ENCODE results near the gene CST3. TPM values are rescaled to one million over a fixed set of nuclear protein-coding genes. Genes with fewer than 3 reads are reported as not detected.

CST3 gene
- total and polyA plus RNA-seq, 2 of the 8 experiments (the other 6 are each of a cell fraction or from before 2014, with no cell fraction given), result 53.2 to 184 TPM

- no peak for TF ChIP-seq POU5F1 (IDR thresholded peaks at IDR 0.05; ENCODE audit: low read depth, low read length)
- H2BK12ac ChIP-seq (ENCODE audit: low read depth, low read length), result no peak overlapping the region
- no peak overlapping the region for H3K18ac ChIP-seq (ENCODE audit: extremely low read depth, low read length)
- no peak overlapping the region for H2AK5ac ChIP-seq (ENCODE audit: low read depth, low read length)
- H3K4me3 ChIP-seq (ENCODE audit: extremely low read depth in 1 of 4, insufficient read depth in 2 of 4, low read depth in 3 of 4, low read length in 4 of 4), result no peak overlapping the region
- no peak overlapping the region for H4K5ac ChIP-seq (ENCODE audit: insufficient read length, low read depth, low read length)
- ChIA-PET CTCF (ENCODE audit: partially characterized antibody) (interaction anchor here (1.0 kb wide), 1 partner anchor 11 kb away, joined by 3 read pairs; no protein-coding TSS in a partner anchor), POLR2A (ENCODE audit: partially characterized antibody) (no interaction called here)
- no peaks in the 10 kb centered on the region for H4K20me1 ChIP-seq (replicated peaks in 1 of 2; ENCODE audit: control insufficient read depth in 1 of 2, insufficient read depth in 2 of 2, low read length in 2 of 2)
- no peaks in the 10 kb centered on the region for H3K23me2 ChIP-seq (ENCODE audit: low read depth, low read length)
- H2BK15ac ChIP-seq (ENCODE audit: low read length), result no peak overlapping the region
- no peak overlapping the region for H2BK20ac ChIP-seq (ENCODE audit: low read length)
- no peaks in the 10 kb centered on the region for H3K79me2 ChIP-seq (ENCODE audit: control insufficient read depth in 1 of 2, insufficient read depth in 2 of 2, low read length in 2 of 2)
- H2AFZ ChIP-seq (ENCODE audit: low read length), result no peak overlapping the region
- no peak for FAIRE-seq
- no peak overlapping the region for H3K9ac ChIP-seq (replicated peaks in 1 of 4; ENCODE audit: extremely low read depth in 1 of 4, low read depth in 3 of 4, low read length in 3 of 4)
- no peak overlapping the region for H3K4me2 ChIP-seq (ENCODE audit: insufficient read depth in 1 of 2, low read depth in 2 of 2, low read length in 2 of 2)
- DNase-seq (ENCODE audit: low read depth in 1 of 2, low spot score in 2 of 2), result peak in 1 of 2 experiments; percentile 35
- H3K4me1 ChIP-seq (replicated peaks in 1 of 4; ENCODE audit: control insufficient read depth in 3 of 4, insufficient read depth in 4 of 4, low read length in 3 of 4), result no peaks in the 10 kb centered on the region
- no peak overlapping the region for H3K14ac ChIP-seq (ENCODE audit: insufficient read length)
- no peaks in the 10 kb centered on the region for H3K36me3 ChIP-seq (ENCODE audit: control insufficient read depth in 2 of 4, insufficient read depth in 4 of 4, low read length in 3 of 4)
- H2BK120ac ChIP-seq (replicated peaks; ENCODE audit: low read depth, low read length), result no peak overlapping the region
- no peak overlapping the region for H3K27ac ChIP-seq (ENCODE audit: low read depth, low read length)
- H3K56ac ChIP-seq (replicated peaks; ENCODE audit: insufficient read length, low read depth, low read length), result no peak overlapping the region
- no peak overlapping the region for H3K4ac ChIP-seq (replicated peaks; ENCODE audit: insufficient read length, low read depth, low read length)
- H4K8ac ChIP-seq (ENCODE audit: extremely low read depth, insufficient read depth, low read length), result no peak overlapping the region
- no peak overlapping the region for H3K23ac ChIP-seq (ENCODE audit: insufficient read length)
- no peaks in the 10 kb centered on the region for H3K27me3 ChIP-seq (replicated peaks in 1 of 4; ENCODE audit: control insufficient read depth in 3 of 4, extremely low read depth in 1 of 4, insufficient read depth in 3 of 4, low read length in 3 of 4)
- no peaks in the 10 kb centered on the region for H3K9me3 ChIP-seq (ENCODE audit: insufficient read depth in 2 of 2, low read depth in 1 of 2, low read length in 1 of 2)
- no peak overlapping the region for H2BK5ac ChIP-seq (ENCODE audit: low read depth, low read length)
- 90% methylated on average over 7 of the region's 7 CpGs; no CpG with 5 or more reads in 1 of the 2 experiments for WGBS, 2 experiments (ENCODE audit: extremely low coverage in 1 of 2, insufficient coverage in 1 of 2, insufficient read length in 1 of 2, insufficient replicate concordance in 2 of 2, low coverage in 1 of 2, low lambda C conversion rate in 2 of 2, missing lambda C conversion rate in 1 of 2)
- H3K79me1 ChIP-seq (ENCODE audit: low read depth, low read length), result no peaks in the 10 kb centered on the region
- H4K91ac ChIP-seq (replicated peaks; ENCODE audit: insufficient read length, low read length), result no peak overlapping the region
Observed at GRCh38 chr20:23679133-23680092, 41.7 kb upstream of the CST3 start.

Measured in H1 (cell line).